Erythroblast (primary cell): Measurements from ENCODE around the gene CEP20.

ENCODE experiments used
- DNase-seq, 2 experiments: peaks; one replicate each; lab custom pipeline; 2025; lab: John Stamatoyannopoulos, UW
- GATA1 ChIP-seq: IDR thresholded peaks from 2 replicates; pipeline ENCODE4 v1.6.1; 2011; ENCODE audit warnings: low read depth, mild to moderate bottlenecking, control low read depth, low read length, moderate library complexity
- POLR2A ChIP-seq: IDR thresholded peaks from 2 replicates; pipeline ENCODE4 v1.6.1; 2011; ENCODE audit warnings: mild to moderate bottlenecking, low read length

Gene CEP20

GRCh38 chr16:15911198-15911597, 22.8 kb upstream of the CEP20 start:
- no peak for DNase-seq
- no peak for TF ChIP-seq POLR2A
- no peak for TF ChIP-seq GATA1

DNA sequence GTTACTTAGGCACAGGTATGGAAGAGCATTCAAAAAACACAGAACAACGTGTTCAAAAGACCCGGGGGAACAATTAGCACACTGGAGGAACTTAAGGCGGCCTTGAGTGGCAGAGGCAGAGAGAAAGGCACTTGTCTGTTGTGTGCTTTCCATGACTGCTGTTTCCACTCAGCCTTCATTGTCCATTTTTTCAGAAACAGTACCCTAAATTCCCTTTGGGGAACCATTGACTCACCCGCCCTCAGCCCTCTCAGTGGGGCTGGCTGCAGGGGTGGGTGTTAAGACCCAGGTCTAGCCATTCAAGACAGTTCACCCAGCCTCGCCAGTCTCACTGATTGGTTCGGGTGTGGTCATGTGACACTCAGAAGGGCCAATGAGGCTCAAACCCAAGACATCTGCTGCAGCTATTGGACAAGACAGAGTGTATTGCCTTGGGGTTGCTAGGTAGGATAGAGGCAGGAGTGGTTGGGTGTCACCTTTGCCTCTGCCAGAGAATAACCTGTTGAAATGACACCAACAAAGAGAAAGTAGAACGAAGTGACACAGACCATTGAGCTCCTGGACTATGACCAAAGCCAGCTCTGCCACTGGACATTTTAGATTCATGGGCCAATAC, 19.6 kb upstream of the CEP20 start:
- TF ChIP-seq POLR2A, result no peak
- TF ChIP-seq GATA1, result no peak
- DNase-seq, result peak; percentile 39 to 51

GRCh38 chr16:15906439-15906838, 18.0 kb upstream of the CEP20 start:
- no peak for DNase-seq
- no peak for TF ChIP-seq GATA1
- no peak for TF ChIP-seq POLR2A

GRCh38 chr16:15903960-15904359, 15.6 kb upstream of the CEP20 start:
- DNase-seq, result no peak
- no peak for TF ChIP-seq GATA1
- TF ChIP-seq POLR2A, result no peak

DNA sequence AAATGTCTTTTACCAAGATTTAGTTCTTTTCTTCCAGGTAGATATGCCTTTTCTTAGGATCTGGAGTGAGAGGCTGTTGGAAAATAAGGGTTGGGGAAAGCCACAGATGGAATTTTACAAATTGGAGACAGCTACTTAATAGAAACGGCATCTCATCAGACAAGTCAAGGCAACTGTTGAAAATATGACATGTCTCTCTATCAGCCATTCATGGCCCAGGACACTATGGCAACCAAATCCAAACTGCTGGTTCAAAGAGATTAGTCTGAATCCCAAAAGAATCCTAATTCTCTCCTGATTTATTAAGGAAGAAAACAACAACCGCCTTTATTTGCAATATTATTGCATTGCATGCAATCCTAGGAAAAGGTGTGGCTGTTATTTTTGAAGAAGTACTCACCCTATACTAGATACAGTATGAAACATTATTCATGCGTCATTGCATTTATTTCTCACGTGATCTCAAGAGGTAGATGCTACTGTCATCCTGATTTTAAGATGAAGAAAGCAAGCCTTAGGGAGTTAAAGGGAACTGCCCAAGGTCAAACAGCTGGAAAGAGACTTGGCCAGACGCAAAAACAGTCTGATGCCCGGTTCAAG, 12.6 kb upstream of the CEP20 start:
- TF ChIP-seq POLR2A, result no peak
- TF ChIP-seq GATA1, result no peak
- no peak for DNase-seq

- no peak for DNase-seq
Measured at GRCh38 chr16:15900357-15900756, 12.0 kb upstream of the CEP20 start.

GRCh38 chr16:15899538-15900100, 11.2 kb upstream of the CEP20 start:
- TF ChIP-seq POLR2A (no peak), GATA1 (no peak)
- no peak for DNase-seq

More at GRCh38 chr16:15900357-15900756, 12.0 kb upstream of the CEP20 start:
- TF ChIP-seq GATA1, result no peak
- TF ChIP-seq POLR2A, result no peak

GRCh38 chr16:15898654-15899053, 10.3 kb upstream of the CEP20 start:
- DNase-seq, result no peak
- no peak for TF ChIP-seq GATA1
- TF ChIP-seq POLR2A, result no peak

- no peak for DNase-seq
- TF ChIP-seq GATA1 (no peak), POLR2A (no peak)
Measured at GRCh38 chr16:15897834-15898254, 9.4 kb upstream of the CEP20 start.

- TF ChIP-seq POLR2A (no peak), GATA1 (no peak)
- peak; percentile 15 to 60 for DNase-seq
Measured at GRCh38 chr16:15897121-15897780, 8.8 kb upstream of the CEP20 start.

GRCh38 chr16:15894571-15895374, 6.4 kb upstream of the CEP20 start:
- DNase-seq, result no peak
- TF ChIP-seq GATA1 (no peak), POLR2A (no peak)

GRCh38 chr16:15891508-15891907, 3.1 kb upstream of the CEP20 start:
- TF ChIP-seq GATA1 (no peak), POLR2A (no peak)
- DNase-seq, result no peak

DNA sequence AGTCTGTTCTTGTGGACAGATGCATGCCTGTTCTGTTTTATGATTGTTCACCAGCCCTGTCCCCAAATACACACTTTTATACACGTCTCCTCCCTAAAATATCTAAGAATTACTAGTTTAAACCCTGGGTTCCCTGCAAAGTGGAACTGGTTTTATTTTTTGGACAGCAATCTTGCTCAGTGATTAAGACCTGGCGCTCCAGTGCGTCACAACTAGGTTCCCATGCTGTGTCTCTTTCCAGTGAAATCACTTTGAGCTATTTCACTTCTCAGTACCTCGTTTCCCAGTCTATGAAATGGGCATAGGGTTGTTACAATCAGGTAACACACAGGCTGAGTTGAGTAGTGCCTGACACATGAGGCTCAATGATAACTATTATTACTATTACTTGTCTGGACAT, 1.1 kb downstream of the CEP20 start:
- TF ChIP-seq POLR2A (no peak), GATA1 (no peak)

DNA sequence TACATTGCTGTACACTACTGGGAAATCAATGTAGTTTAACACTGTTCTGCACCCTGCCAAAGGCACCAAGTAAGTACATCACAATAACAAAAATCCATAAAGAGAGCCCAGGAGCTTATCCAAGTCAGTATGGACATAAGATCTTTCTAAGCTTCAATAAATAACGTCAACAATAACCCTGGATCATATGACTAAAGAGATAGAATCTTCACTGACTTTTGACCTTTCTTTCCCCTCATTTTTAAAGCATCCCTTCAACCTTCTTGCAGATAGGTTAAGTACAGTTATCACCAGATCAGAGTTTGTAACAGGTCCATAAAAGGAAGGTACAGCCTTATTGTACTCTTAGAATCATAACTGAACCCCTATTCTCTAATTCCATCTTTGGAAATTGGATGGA, 2.3 kb downstream of the CEP20 start:
- no peak for DNase-seq
- TF ChIP-seq GATA1 (no peak), POLR2A (peak; percentile 28)

More for the DNA sequence above, 1.1 kb downstream of the CEP20 start:
- DNase-seq, result peak; percentile 49 to 66
